PC-9 (cell line): ENCODE data around the gene KCNH1. TPM values are rescaled to one million over a fixed set of nuclear protein-coding genes. Genes with fewer than 3 reads are reported as not detected.

Source experiments
- BruUV-seq: library from RNA; stranded (reverse); fragments of 400-500 nt; replicated peaks from 2 replicates; lab custom pipeline; 2021; lab: Mats Ljungman, UMichigan
- CTCF ChIA-PET: fragments of 300-600 bp; sonication (Branson Sonifier 250); formaldehyde crosslinking; loops from one replicate; lab custom pipeline; 2022; ENCODE audit warnings: antibody characterized with exemption; lab: Charles Lee
- POLR2A ChIA-PET: fragments of 300-600 bp; sonication (Branson Sonifier 250); formaldehyde crosslinking; loops from one replicate; lab custom pipeline; 2022; ENCODE audit warnings: antibody characterized with exemption; ENCODE audit not compliant: unreplicated experiment; lab: Charles Lee
- DNase-seq, 2 experiments: peaks; one replicate each; pipeline versions ENCODE4 v3.0.0 to v3.0.0-alpha.2; 2015 to 2022; ENCODE audit warnings: mixed read lengths in 1 of 2
- H2AFZ ChIP-seq: fragments of 200-600 bp; sonication (generic); 2 replicates; pipeline ENCODE4 v1.8.1; 2017; ENCODE audit warnings: antibody characterized with exemption
- H3F3A ChIP-seq: fragments of 200-600 bp; sonication (generic); 2 replicates; pipeline ENCODE4 v1.8.1; 2017; ENCODE audit warnings: antibody characterized with exemption, mild to moderate bottlenecking, low read depth; ENCODE audit not compliant: insufficient read depth
- H3K27ac ChIP-seq: fragments of 200-600 bp; sonication (generic); 2 replicates; pipeline ENCODE4 v1.6.1; 2016; ENCODE audit warnings: mixed run types
- H3K27me3 ChIP-seq: fragments of 200-600 bp; sonication (generic); 2 replicates; pipeline ENCODE4 v1.6.1; 2016; ENCODE audit warnings: low read depth, mixed run types; ENCODE audit not compliant: insufficient read depth
- H3K36me3 ChIP-seq: fragments of 200-600 bp; sonication (generic); 2 replicates; pipeline ENCODE4 v1.6.1; 2016; ENCODE audit warnings: low read depth, mixed run types
- H3K4me1 ChIP-seq: fragments of 200-600 bp; sonication (generic); replicated peaks from 2 replicates; pipeline ENCODE4 v1.6.1; 2016; ENCODE audit warnings: mixed run types; ENCODE audit not compliant: insufficient read depth
- H3K4me2 ChIP-seq: fragments of 200-600 bp; sonication (generic); 2 replicates; pipeline ENCODE4 v1.6.1; 2017; ENCODE audit warnings: mixed run types
- H3K4me3 ChIP-seq: fragments of 200-600 bp; sonication (generic); 2 replicates; pipeline ENCODE4 v1.6.1; 2016; ENCODE audit warnings: mixed run types
- H3K79me2 ChIP-seq: fragments of 200-600 bp; sonication (generic); 2 replicates; pipeline ENCODE4 v1.6.1; 2017; ENCODE audit warnings: low read depth, mixed run types
- H3K9me2 ChIP-seq: fragments of 200-600 bp; sonication (generic); 2 replicates; pipeline ENCODE4 v1.8.1; 2017; ENCODE audit warnings: mild to moderate bottlenecking; ENCODE audit not compliant: insufficient read depth
- H3K9me3 ChIP-seq: fragments of 200-600 bp; sonication (generic); 2 replicates; pipeline ENCODE4 v1.8.1; 2016; ENCODE audit warnings: low read depth; ENCODE audit not compliant: insufficient read depth
- H4K20me1 ChIP-seq: fragments of 200-600 bp; sonication (generic); 2 replicates; pipeline ENCODE4 v1.8.1; 2017; ENCODE audit not compliant: insufficient read depth
- EZH2 ChIP-seq: fragments of 200-600 bp; sonication (generic); IDR thresholded peaks from 2 replicates; pipeline ENCODE4 v1.8.0; 2017; ENCODE audit warnings: antibody characterized with exemption, low read depth
- intact Hi-C: fragments of 100-400 bp; cut with micrococcal nuclease; formaldehyde crosslinking; loops from one replicate; pipeline ENCODE4 v1.10.0; 2022; ENCODE audit not compliant: unreplicated experiment
- total RNA-seq: library from RNA; stranded (reverse); gene quantifications from 2 replicates; pipeline ENCODE4 v1.2.3, GENCODE V29; 2021
- TF ChIP-seq, protein P1 (sequence below): fragments of 200-600 bp; sonication (generic); conservative IDR thresholded peaks from 2 replicates; pipeline ENCODE4 v1.6.1; 2017; ENCODE audit warnings: mixed run types, antibody characterized with exemption, mild to moderate bottlenecking, moderate library complexity

Gene KCNH1
- total RNA-seq, 1 experiment from 2014 or later: not detected

DNA sequence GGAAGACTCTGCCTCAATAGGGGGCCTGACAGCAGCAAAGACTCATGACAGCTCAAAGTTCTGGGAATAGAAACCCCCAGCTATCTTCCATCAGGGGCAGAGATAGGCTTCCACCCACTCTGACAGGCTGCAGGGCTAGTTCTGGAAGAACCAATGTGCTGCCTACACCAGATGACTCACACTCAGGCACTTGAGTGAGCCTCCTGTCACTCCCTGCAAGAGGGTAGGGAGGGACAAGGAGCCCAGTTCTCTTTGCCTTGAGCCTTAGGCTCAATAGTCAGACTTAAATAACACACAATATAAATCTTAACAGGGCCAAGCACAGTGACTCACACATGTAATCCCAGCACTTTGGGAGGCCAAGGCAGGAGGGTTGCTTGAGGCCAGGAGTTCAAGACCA is 418.9 kb downstream of the KCNH1 start:
- H3K4me1 ChIP-seq: no peaks in the 10 kb centered on the region
- CTCF ChIA-PET: no interaction called here
- H3K36me3 ChIP-seq: no peaks in the 10 kb centered on the region
- BruUV-seq: no TSS peak
- H3K79me2 ChIP-seq: no peaks in the 10 kb centered on the region
- POLR2A ChIA-PET: no interaction called here
- no peak for TF ChIP-seq EZH2
- TF ChIP-seq, protein P1, sequence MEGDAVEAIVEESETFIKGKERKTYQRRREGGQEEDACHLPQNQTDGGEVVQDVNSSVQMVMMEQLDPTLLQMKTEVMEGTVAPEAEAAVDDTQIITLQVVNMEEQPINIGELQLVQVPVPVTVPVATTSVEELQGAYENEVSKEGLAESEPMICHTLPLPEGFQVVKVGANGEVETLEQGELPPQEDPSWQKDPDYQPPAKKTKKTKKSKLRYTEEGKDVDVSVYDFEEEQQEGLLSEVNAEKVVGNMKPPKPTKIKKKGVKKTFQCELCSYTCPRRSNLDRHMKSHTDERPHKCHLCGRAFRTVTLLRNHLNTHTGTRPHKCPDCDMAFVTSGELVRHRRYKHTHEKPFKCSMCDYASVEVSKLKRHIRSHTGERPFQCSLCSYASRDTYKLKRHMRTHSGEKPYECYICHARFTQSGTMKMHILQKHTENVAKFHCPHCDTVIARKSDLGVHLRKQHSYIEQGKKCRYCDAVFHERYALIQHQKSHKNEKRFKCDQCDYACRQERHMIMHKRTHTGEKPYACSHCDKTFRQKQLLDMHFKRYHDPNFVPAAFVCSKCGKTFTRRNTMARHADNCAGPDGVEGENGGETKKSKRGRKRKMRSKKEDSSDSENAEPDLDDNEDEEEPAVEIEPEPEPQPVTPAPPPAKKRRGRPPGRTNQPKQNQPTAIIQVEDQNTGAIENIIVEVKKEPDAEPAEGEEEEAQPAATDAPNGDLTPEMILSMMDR: no peak
- DNase-seq: no peak
- H3F3A ChIP-seq: no peaks in the 10 kb centered on the region
- H2AFZ ChIP-seq: no peak overlapping the region
- H3K27me3 ChIP-seq: peaks cover 3% of the 10 kb centered on the region; the same call in 1 of the 2 replicates
- intact Hi-C loops: no loop called here
- no peaks in the 10 kb centered on the region for H3K9me3 ChIP-seq
- H3K4me2 ChIP-seq: no peak overlapping the region
- H3K27ac ChIP-seq: no peak overlapping the region
- H3K9me2 ChIP-seq: no peaks in the 10 kb centered on the region
- no peak overlapping the region for H3K4me3 ChIP-seq
- no peaks in the 10 kb centered on the region for H4K20me1 ChIP-seq

- Histone ChIP-seq H3K27ac (no peak overlapping the region), H2AFZ (no peak overlapping the region), H4K20me1 (no peaks in the 10 kb centered on the region), H3K79me2 (no peaks in the 10 kb centered on the region), H3K4me3 (no peak overlapping the region), H3K36me3 (no peaks in the 10 kb centered on the region), H3F3A (no peaks in the 10 kb centered on the region), H3K9me2 (no peaks in the 10 kb centered on the region), H3K9me3 (no peaks in the 10 kb centered on the region), H3K4me1 (no peaks in the 10 kb centered on the region), H3K27me3 (peaks cover 8% of the 10 kb centered on the region; the same call in 1 of the 2 replicates), H3K4me2 (no peak overlapping the region)
- BruUV-seq: no TSS peak
- CTCF ChIA-PET: no interaction called here
- intact Hi-C loops: no loop called here
- POLR2A ChIA-PET: no interaction called here
- no peak for DNase-seq
- TF ChIP-seq, protein P1: no peak; the same call in 1 of the 2 replicates
- no peak for TF ChIP-seq EZH2
Observed at GRCh38 chr1:210711825-210712612, 421.9 kb downstream of the KCNH1 start.

DNA sequence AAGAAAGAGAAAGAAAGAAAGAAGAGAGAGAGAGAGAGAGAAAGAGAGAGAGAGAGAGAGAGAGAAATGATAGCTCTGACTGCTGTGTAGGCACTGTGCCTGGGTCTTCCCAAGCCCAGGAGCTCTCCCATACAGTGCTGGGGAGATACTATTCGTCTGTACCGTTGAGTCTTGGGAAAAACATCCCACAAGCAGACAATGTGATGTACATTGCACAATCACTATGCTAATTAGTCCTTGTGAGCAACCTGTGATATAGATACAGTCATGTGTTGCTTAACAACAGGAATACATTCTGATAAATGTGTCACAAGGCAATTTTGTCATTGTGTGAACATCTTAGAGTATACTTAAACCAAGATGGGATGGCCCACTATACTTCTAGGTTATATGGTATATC is 424.2 kb downstream of the KCNH1 start:
- TF ChIP-seq EZH2: no peak
- TF ChIP-seq, protein P1: no peak
- Histone ChIP-seq H2AFZ (no peak overlapping the region), H3F3A (no peaks in the 10 kb centered on the region), H3K9me3 (no peaks in the 10 kb centered on the region), H3K4me3 (no peak overlapping the region), H3K4me2 (no peak overlapping the region), H3K9me2 (no peaks in the 10 kb centered on the region), H3K27me3 (0 out of 2 replicates have a peak, but pooled peaks cover 8% of the 10 kb centered on the region), H3K79me2 (no peaks in the 10 kb centered on the region), H3K36me3 (no peaks in the 10 kb centered on the region), H3K4me1 (no peaks in the 10 kb centered on the region), H4K20me1 (no peaks in the 10 kb centered on the region), H3K27ac (no peak overlapping the region)
- no peak for DNase-seq
- intact Hi-C loops: no loop called here
- ChIA-PET CTCF (no interaction called here), POLR2A (interaction anchor here (0.6 to 0.7 kb wide), 2 partner anchors 398 to 1410 kb away, joined by 4 to 17 read pairs; no protein-coding TSS in a partner anchor)
- no TSS peak for BruUV-seq
